SJSA1 (cell line): ENCODE results near the gene MEF2C. TPM values are rescaled to one million over a fixed set of nuclear protein-coding genes. Genes with fewer than 3 reads are reported as not detected.
"Not testable (repeated sequence)": the region's sequence is repeated elsewhere in the genome, so short reads cannot be mapped to it uniquely, and the experiment has no call there.

Experiments
- DNase-seq, 2 experiments: peaks; one replicate each; pipeline ENCODE4 v3.0.0-alpha.2; 2015 to 2020; ENCODE audit warnings: low spot score in 2 of 2, low read depth in 1 of 2
- H3K27ac ChIP-seq: fragments of 250-450 bp; sonication (Bioruptor Pico); 2 replicates; pipeline ENCODE4 v1.5.1; 2020; ENCODE audit warnings: mild to moderate bottlenecking, moderate library complexity
- H3K27me3 ChIP-seq: fragments of 250-450 bp; sonication (Bioruptor Pico); replicated peaks from 2 replicates; pipeline ENCODE4 v1.5.1; 2020; ENCODE audit warnings: mild to moderate bottlenecking, moderate library complexity
- H3K36me3 ChIP-seq: fragments of 250-450 bp; sonication (Bioruptor Pico); 2 replicates; pipeline ENCODE4 v1.5.1; 2020; ENCODE audit warnings: mild to moderate bottlenecking
- H3K4me1 ChIP-seq: fragments of 250-450 bp; sonication (Bioruptor Pico); replicated peaks from 2 replicates; pipeline ENCODE4 v1.6.1; 2021; ENCODE audit warnings: mild to moderate bottlenecking
- H3K4me3 ChIP-seq: fragments of 250-450 bp; sonication (Bioruptor Pico); 2 replicates; pipeline ENCODE4 v1.5.1; 2020; ENCODE audit warnings: mild to moderate bottlenecking
- H3K9me3 ChIP-seq: fragments of 250-450 bp; sonication (Bioruptor Pico); replicated peaks from 2 replicates; pipeline ENCODE4 v1.5.1; 2020; ENCODE audit warnings: mild to moderate bottlenecking
- total RNA-seq: library from RNA; depleted of rRNA; stranded (reverse); fragments of >200 nt; shearing (Covaris generic); gene quantifications from 2 replicates; pipeline ENCODE4 v1.2.3, GENCODE V29; 2014; rRNA removed

The MEF2C gene
- total RNA-seq = 29.8 and 39.3 TPM in 2 replicates

DNA sequence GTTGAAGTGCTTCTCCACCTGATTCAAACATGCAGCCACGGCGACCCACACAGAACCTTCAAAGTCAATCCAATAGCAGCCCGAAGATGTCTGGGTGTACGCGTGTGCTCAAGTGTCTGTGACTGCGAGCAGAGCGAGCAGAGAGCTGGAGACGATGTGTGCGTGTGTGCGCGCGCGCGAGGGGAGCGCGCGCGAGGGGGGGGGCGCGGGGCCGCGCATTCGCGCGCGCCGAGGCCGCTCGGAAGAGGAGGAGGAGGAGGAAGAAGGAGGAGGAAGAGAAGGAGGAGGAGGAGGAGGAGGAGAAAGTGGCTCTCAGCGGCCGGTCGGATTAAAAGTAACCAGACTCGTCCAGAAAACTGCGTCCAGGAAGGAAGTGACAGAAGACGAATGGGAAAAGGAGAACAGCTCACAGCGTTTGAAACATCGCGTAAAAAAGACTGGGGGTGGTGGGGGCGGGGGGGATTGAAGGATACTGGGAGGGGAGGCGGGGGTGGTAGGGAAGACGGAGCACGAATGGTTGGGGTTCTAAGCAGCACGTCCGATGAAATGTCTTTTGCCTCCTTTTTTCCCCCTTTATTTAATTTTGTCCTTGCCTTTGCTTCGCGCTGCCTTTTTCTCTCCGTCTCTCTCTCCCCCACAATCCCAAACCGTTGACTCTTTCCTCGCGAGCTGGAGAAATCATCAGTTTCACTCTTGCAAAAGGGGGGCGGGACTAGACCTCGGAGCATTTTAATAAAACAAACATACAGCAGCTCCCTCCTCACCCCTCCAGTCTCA lies at the start of gene MEF2C:
TSS of gene MEF2C (minus strand) at position 126 of the 777 bp plus-strand sequence. CDS start 59,396 bp downstream, outside the sequence.
- Histone ChIP-seq H3K9me3 (no peaks in the 10 kb centered on the region), H3K4me3 (peak within 1 kb of the TSS; percentile 52), H3K27ac (peak within 1 kb of the TSS; percentile 86), H3K27me3 (no peaks in the 10 kb centered on the region), H3K4me1 (peaks cover 29% of the 10 kb centered on the region), H3K36me3 (peaks cover 1% of the 10 kb centered on the region; the same call in 1 of the 2 replicates)
- peak; percentile 68 to 95 for DNase-seq

- H3K4me1 ChIP-seq = 0 out of 2 replicates have a peak, but pooled peaks cover 3% of the 10 kb centered on the region
- H3K27me3 ChIP-seq = no peaks in the 10 kb centered on the region
- DNase-seq = no peak
- no peak overlapping the region for H3K27ac ChIP-seq
- no peaks in the 10 kb centered on the region for H3K9me3 ChIP-seq
- H3K36me3 ChIP-seq = no peaks in the 10 kb centered on the region
- H3K4me3 ChIP-seq = no peak overlapping the region
These were observed 49.6 kb upstream of the MEF2C start for GRCh38 chr5:88932541-88932940.

DNA sequence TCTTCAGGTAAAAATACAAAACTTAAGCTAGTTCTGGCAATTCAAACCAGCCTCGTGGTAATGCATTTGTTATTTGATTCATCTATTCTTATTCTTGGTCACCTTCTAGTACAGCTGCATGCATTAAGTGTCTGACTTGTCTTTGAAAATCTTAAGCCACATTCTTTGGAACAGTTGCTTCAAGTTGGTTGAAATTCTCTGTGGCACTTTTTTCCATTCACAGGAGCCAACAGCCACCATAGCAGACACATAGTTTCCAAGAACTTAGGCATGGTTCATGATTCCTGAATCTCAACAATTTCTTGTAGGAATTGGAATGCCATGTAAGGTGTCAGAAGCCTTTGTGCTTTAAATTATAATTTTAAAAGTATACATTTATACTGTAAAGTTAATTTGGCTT lies 47.4 kb upstream of the MEF2C start:
- Histone ChIP-seq H3K36me3 (no peaks in the 10 kb centered on the region), H3K27ac (no peak overlapping the region), H3K9me3 (no peaks in the 10 kb centered on the region), H3K4me1 (no peaks in the 10 kb centered on the region), H3K27me3 (no peaks in the 10 kb centered on the region), H3K4me3 (no peak overlapping the region)
- no peak for DNase-seq

DNA sequence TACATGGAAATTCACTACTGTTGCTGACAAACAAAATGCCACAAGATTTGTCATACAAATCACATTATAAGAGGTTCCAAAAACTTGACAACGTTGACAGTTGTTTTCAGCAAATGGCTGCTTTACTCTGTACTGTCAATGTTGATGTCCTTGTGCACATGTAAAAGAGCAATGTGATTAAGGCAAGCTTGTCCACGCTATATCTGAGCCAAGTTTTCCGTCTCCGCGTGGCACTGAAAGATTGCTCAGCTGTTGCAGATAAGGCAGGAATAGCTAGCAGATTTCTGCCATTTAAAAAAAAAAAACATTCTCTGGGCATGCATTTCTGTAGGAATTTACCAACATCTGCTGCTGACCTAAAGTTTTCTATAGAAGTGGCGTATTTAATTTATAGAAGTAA lies 46.4 kb upstream of the MEF2C start:
- H3K27me3 ChIP-seq = no peaks in the 10 kb centered on the region
- no peaks in the 10 kb centered on the region for H3K36me3 ChIP-seq
- no peak for DNase-seq
- no peak overlapping the region for H3K4me3 ChIP-seq
- H3K4me1 ChIP-seq = no peaks in the 10 kb centered on the region
- no peaks in the 10 kb centered on the region for H3K9me3 ChIP-seq
- H3K27ac ChIP-seq = no peak overlapping the region

DNA sequence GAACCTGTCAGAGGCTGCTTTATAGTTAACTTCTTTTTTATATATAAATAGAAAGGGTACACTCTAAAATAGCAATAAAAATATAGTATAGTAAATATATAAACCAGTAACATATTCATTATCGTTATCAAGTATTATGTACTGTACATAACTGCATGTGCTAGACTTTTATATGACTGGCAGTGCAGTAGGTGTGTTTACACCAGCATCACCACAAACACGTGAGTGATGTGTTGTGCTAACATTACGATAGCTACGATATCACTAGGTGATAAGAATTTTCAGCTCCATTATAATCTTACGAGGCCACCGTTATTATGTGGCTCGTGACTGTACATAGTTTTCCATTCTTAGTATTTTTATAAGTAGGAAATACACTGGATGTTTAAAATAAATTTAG lies 43.8 kb upstream of the MEF2C start:
- no peaks in the 10 kb centered on the region for H3K9me3 ChIP-seq
- no peak overlapping the region for H3K4me3 ChIP-seq
- H3K27ac ChIP-seq = no peak overlapping the region
- no peaks in the 10 kb centered on the region for H3K36me3 ChIP-seq
- H3K27me3 ChIP-seq = no peaks in the 10 kb centered on the region
- no peaks in the 10 kb centered on the region for H3K4me1 ChIP-seq
- DNase-seq = no peak

- H3K27me3 ChIP-seq = no peaks in the 10 kb centered on the region
- DNase-seq = no peak
- no peaks in the 10 kb centered on the region for H3K9me3 ChIP-seq
- no peaks in the 10 kb centered on the region for H3K4me1 ChIP-seq
- H3K27ac ChIP-seq = no peak overlapping the region
- no peaks in the 10 kb centered on the region for H3K36me3 ChIP-seq
- no peak overlapping the region for H3K4me3 ChIP-seq
These were observed 42.9 kb upstream of the MEF2C start for GRCh38 chr5:88925692-88926490.

DNA sequence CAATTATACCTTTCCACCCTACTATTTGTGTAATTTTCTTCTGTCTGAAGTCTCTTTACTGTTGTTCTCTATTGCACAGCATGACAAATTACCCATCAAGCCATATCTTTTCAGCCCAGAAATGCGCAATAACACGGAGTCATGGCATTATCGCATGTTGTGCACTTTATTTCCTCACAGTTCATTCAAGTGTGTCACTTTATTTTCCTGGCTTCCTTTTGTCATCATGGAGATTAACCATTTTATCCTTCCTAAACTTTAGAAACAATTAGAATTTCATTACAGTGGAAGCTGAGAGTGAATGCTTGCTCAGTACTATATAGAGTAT lies 41.3 kb upstream of the MEF2C start:
- DNase-seq = no peak
- no peaks in the 10 kb centered on the region for H3K9me3 ChIP-seq
- H3K27me3 ChIP-seq = no peaks in the 10 kb centered on the region
- H3K4me3 ChIP-seq = no peak overlapping the region
- H3K27ac ChIP-seq = no peak overlapping the region
- H3K4me1 ChIP-seq = no peaks in the 10 kb centered on the region
- no peaks in the 10 kb centered on the region for H3K36me3 ChIP-seq

DNA sequence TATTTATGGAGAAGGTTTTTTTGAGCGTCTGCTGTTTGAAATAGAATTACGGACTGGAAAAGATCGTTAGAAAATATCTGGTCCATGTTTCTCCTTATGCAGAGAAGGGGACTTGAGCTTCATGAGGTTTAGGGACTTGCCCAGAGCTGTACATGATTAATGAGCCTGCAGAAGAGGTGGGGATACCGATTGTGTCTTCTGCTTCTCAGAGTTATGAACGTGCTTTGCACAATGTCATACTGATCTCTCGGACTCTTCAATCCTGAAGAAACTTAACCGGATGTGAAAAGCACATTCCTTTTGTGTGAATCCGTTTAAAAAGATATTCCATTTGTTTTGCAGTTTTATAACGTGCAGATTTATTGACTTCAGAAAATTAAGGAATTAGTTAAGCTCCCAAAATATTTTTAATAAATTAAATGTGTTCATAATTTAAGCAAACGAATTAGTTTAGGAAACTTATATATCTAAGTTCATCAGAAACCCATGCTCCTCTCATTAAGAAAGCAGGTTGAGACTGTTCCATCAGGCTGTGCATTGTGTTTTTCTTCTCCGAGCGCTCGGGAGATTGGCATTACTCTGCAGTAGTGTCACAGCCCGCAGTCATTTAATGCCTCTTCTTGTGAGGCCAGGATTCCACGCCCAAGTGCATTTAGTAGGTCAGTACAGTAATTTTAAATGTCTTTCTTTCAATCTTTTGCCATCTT lies 40.8 kb upstream of the MEF2C start:
- DNase-seq = no peak
- Histone ChIP-seq H3K4me3 (no peak overlapping the region), H3K9me3 (no peaks in the 10 kb centered on the region)

DNA sequence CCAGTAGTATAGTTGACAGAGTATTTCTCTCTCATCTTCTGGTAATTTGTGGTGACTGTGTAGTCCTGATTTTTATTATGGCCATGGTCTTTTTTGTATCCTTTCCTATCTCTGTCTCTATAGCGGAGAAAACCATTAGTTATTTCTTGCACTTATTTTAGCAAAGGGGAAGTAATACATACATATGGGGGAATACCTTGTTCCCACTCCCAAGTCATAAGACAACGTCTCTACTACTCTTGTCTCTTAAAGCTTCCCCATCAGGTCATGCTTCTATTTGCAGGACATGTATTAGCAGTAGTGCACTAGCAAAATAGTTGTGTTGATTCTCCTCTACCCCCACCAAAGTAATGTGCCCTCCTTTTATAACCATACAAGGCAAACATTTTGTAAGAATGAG lies 29.8 kb upstream of the MEF2C start:
- DNase-seq, H3K9me3 ChIP-seq, H3K4me1 ChIP-seq, H3K27me3 ChIP-seq, H3K36me3 ChIP-seq, H3K4me3 ChIP-seq, H3K27ac ChIP-seq: not testable (repeated sequence)

More for the DNA sequence above, 40.8 kb upstream of the MEF2C start:
- Histone ChIP-seq H3K36me3 (no peaks in the 10 kb centered on the region), H3K4me1 (no peaks in the 10 kb centered on the region), H3K27me3 (no peaks in the 10 kb centered on the region), H3K27ac (no peak overlapping the region)

GRCh38 chr5:88911059-88911572 lies 28.1 kb upstream of the MEF2C start:
- not testable (repeated sequence) for DNase-seq, H3K36me3 ChIP-seq, H3K27ac ChIP-seq, H3K9me3 ChIP-seq, H3K4me1 ChIP-seq, H3K27me3 ChIP-seq, H3K4me3 ChIP-seq

DNA sequence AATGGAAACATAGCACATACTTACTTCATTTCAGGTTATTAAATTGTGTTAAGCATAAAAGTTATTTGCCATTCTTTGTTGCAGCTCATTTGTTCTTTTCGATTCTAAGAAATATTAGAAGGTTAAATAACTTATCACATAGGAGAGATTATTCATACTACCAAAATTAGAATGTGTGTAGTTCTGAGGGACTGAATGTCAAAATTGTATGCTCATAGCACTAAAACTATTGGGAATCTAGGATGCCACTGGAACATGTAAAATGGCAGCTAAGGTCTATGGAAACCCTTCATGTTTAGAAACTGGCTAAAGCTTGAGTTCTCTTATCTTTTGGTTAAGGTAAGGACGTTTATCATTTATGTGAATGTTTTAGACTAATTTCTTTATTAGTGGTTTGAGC lies 21.5 kb upstream of the MEF2C start:
- not testable (repeated sequence) for H3K36me3 ChIP-seq, H3K27me3 ChIP-seq, DNase-seq, H3K4me3 ChIP-seq, H3K9me3 ChIP-seq, H3K4me1 ChIP-seq, H3K27ac ChIP-seq

DNA sequence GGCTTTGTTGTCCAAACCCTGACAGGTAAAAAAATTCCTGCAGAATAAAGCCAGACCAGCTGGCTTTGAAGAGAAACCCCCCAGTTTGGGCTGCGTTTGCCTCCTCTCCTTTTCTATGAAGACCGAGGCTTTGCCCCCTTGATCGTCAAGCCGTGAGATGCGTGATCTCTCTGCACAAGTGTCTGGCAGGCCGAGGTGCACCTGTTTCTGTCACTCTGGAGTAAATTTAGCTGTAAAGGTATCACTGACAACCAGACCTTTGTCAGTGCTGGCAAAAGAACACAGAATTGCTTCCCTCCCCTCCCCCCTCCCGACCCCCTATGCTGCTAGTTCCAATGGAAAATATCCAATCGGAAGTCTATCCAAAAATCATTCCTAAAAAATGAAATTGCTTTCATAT lies 21.0 kb upstream of the MEF2C start:
- H3K27ac ChIP-seq, H3K4me1 ChIP-seq, DNase-seq, H3K9me3 ChIP-seq, H3K4me3 ChIP-seq, H3K27me3 ChIP-seq, H3K36me3 ChIP-seq: not testable (repeated sequence)

- H3K4me1 ChIP-seq, H3K9me3 ChIP-seq, H3K36me3 ChIP-seq, H3K27ac ChIP-seq, DNase-seq, H3K4me3 ChIP-seq, H3K27me3 ChIP-seq: not testable (repeated sequence)
These were observed 18.1 kb upstream of the MEF2C start for GRCh38 chr5:88901077-88901476.
